ENCODE measurements around the gene EXO1. TPM values are rescaled to one million over a fixed set of nuclear protein-coding genes. Genes with fewer than 3 reads are reported as not detected.

EXO1 gene
- total and polyA plus RNA-seq, 2 donors (not counting 3 experiments of a cell fraction or from before 2014, with no cell fraction given): 4.1 to 23.5 TPM

DNA sequence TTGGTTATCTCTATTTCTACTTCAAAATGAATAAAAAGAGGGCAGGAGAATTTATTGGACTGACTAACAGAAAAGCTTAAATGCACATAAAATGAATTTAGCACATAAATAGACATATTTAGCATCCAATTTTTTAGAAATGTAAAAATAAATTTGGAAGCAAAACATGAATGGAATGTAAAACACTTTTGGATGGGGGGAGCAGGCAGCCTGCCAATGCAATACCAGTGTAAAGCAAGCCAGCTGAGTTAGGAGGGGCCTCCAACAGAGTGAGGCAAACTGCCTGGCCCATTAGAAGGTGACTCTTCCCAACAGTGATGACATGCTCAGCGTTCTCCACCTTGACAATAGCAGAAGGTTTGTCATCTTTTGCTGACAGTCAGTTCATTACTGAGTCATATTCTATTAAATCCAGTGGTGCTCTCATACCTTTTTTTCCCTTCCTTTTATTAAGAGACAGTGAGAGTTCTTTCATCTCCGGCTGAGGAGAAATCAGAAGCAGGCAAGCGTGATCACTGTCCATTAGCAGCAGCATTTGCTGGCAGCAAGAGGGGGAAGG lies 19.5 kb upstream of the EXO1 start:
- Histone ChIP-seq H3K9me3 (replicated peaks; ENCODE audit: control insufficient read depth, insufficient read depth, low read length) (no peaks in the 10 kb centered on the region), H3K4me3 (replicated peaks in 1 of 3; ENCODE audit: insufficient read depth in 1 of 3, low read depth in 1 of 3, low read length in 3 of 3) (no peak overlapping the region), H2AFZ (ENCODE audit: low read depth, low read length) (no peak overlapping the region), H3K27ac (ENCODE audit: insufficient read depth, low read depth, low read length) (no peak overlapping the region), H3K4me1 (ENCODE audit: control insufficient read depth, extremely low read depth, insufficient read depth, low read length) (no peaks in the 10 kb centered on the region), H3K9ac (replicated peaks; ENCODE audit: extremely low read depth, insufficient read depth, low read length) (no peak overlapping the region), H4K20me1 (replicated peaks; ENCODE audit: control insufficient read depth, extremely low read depth, insufficient read depth, low read length) (no peaks in the 10 kb centered on the region), H3K36me3 (ENCODE audit: control insufficient read depth in 2 of 2, extremely low read depth in 1 of 2, insufficient read depth in 2 of 2, low read length in 2 of 2) (no peaks in the 10 kb centered on the region), H3K9me1 (replicated peaks; ENCODE audit: control insufficient read depth, extremely low read depth, insufficient read depth, low read length) (no peaks in the 10 kb centered on the region), H3K79me2 (ENCODE audit: control insufficient read depth, insufficient read depth, low read length) (no peaks in the 10 kb centered on the region), H3K4me2 (ENCODE audit: insufficient read depth, low read length) (no peak overlapping the region), H3K27me3 (ENCODE audit: control insufficient read depth in 2 of 2, insufficient read depth in 2 of 2, low read length in 2 of 2) (peaks cover 4 to 6% of the 10 kb centered on the region in 2 experiments)
- dilution Hi-C loops (cut with MboI; ENCODE audit: extremely low pct_ligation_motif_present, low sequenced_read_pairs): no loop called here
- TF ChIP-seq, protein P1, sequence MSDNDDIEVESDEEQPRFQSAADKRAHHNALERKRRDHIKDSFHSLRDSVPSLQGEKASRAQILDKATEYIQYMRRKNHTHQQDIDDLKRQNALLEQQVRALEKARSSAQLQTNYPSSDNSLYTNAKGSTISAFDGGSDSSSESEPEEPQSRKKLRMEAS (IDR thresholded peaks at IDR 0.05; ENCODE audit: insufficient read depth, insufficient read length): no peak
- TF ChIP-seq EZH2 (IDR thresholded peaks at IDR 0.05; ENCODE audit: borderline replicate concordance, low read depth, low read length, severe bottlenecking) (no peak), POLR2A (IDR thresholded peaks at IDR 0.05; ENCODE audit: low read depth, low read length) (no peak), GATA2 (IDR thresholded peaks at IDR 0.05; ENCODE audit: insufficient read depth, insufficient read length, low read depth, low read length) (no peak), FOS (IDR thresholded peaks at IDR 0.05; ENCODE audit: borderline replicate concordance, insufficient read depth, low read length) (no peak), POLR2AphosphoS5 (IDR thresholded peaks at IDR 0.05; ENCODE audit: insufficient read depth, low read depth, low read length) (no peak), JUN (IDR thresholded peaks at IDR 0.05; ENCODE audit: borderline replicate concordance, insufficient read depth, insufficient read length, low read depth) (no peak), MYC (IDR thresholded peaks at IDR 0.05; ENCODE audit: low read depth, low read length) (no peak)
- TF ChIP-seq, protein P2, sequence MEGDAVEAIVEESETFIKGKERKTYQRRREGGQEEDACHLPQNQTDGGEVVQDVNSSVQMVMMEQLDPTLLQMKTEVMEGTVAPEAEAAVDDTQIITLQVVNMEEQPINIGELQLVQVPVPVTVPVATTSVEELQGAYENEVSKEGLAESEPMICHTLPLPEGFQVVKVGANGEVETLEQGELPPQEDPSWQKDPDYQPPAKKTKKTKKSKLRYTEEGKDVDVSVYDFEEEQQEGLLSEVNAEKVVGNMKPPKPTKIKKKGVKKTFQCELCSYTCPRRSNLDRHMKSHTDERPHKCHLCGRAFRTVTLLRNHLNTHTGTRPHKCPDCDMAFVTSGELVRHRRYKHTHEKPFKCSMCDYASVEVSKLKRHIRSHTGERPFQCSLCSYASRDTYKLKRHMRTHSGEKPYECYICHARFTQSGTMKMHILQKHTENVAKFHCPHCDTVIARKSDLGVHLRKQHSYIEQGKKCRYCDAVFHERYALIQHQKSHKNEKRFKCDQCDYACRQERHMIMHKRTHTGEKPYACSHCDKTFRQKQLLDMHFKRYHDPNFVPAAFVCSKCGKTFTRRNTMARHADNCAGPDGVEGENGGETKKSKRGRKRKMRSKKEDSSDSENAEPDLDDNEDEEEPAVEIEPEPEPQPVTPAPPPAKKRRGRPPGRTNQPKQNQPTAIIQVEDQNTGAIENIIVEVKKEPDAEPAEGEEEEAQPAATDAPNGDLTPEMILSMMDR (IDR thresholded peaks at IDR 0.05; ENCODE audit: extremely low read depth in 1 of 2, insufficient read depth in 1 of 2, low read depth in 1 of 2, low read length in 2 of 2): no peak
- no peak for FAIRE-seq
- intact Hi-C loops (cut with micrococcal nuclease): no loop called here
- POLR2A ChIA-PET: no interaction called here
- BruUV-seq (replicated peaks): no TSS peak
- CTCF ChIA-PET: no interaction called here
- no peak for DNase-seq (ENCODE audit: low read depth, low spot score)
